ENCODE measurements around the gene PEX6.

The PEX6 gene

GRCh38 chr6:43013097-43013842 lies 34.3 kb upstream of the PEX6 start:
- no peak for DNase-seq (ENCODE audit: low spot score)
- no peak for TF ChIP-seq CTCF (IDR thresholded peaks at IDR 0.05)
- peak overlapping the region; percentile 89 for H3K4me3 ChIP-seq
- peak overlapping the region; percentile 55 to 82 for H3K27ac ChIP-seq

GRCh38 chr6:43012364-43012763 lies 33.4 kb upstream of the PEX6 start:
- Histone ChIP-seq H3K4me3 (peak overlapping the region; percentile 89), H3K27ac (no peak overlapping the region)
- no peak for TF ChIP-seq CTCF (IDR thresholded peaks at IDR 0.05)
- DNase-seq (ENCODE audit: low spot score), result no peak

GRCh38 chr6:43011207-43011606 lies 32.2 kb upstream of the PEX6 start:
- TF ChIP-seq CTCF (IDR thresholded peaks at IDR 0.05), result no peak
- H3K27ac ChIP-seq, result no peak overlapping the region
- DNase-seq (ENCODE audit: low spot score), result no peak
- H3K4me3 ChIP-seq, result no peak overlapping the region

- H3K27ac ChIP-seq, result no peak overlapping the region
- DNase-seq (ENCODE audit: low spot score), result no peak
- H3K4me3 ChIP-seq, result no peak overlapping the region
- no peak for TF ChIP-seq CTCF (IDR thresholded peaks at IDR 0.05)
Measured at GRCh38 chr6:43009124-43009523, 30.1 kb upstream of the PEX6 start.

GRCh38 chr6:43007126-43007525 lies 28.1 kb upstream of the PEX6 start:
- DNase-seq (ENCODE audit: low spot score), result no peak
- no peak overlapping the region for H3K27ac ChIP-seq
- no peak for TF ChIP-seq CTCF (IDR thresholded peaks at IDR 0.05)
- H3K4me3 ChIP-seq, result no peak overlapping the region

- no peak for TF ChIP-seq CTCF (IDR thresholded peaks at IDR 0.05)
- Histone ChIP-seq H3K27ac (no peak overlapping the region), H3K4me3 (no peak overlapping the region)
- DNase-seq (ENCODE audit: low spot score), result no peak
Measured at GRCh38 chr6:43006251-43006650, 27.3 kb upstream of the PEX6 start.

- no peak for TF ChIP-seq CTCF (IDR thresholded peaks at IDR 0.05)
- Histone ChIP-seq H3K4me3 (no peak overlapping the region), H3K27ac (no peak overlapping the region)
- no peak for DNase-seq (ENCODE audit: low spot score)
Measured at GRCh38 chr6:43005844-43006243, 26.9 kb upstream of the PEX6 start.
